Non-pigmented ciliary epithelial cell (primary cell): ENCODE data around the gene METTL2A.
"Not testable (repeated sequence)": the region's sequence is repeated elsewhere in the genome, so short reads cannot be mapped to it uniquely, and the experiment has no call there.

Experiments
- DNase-seq: peaks from one replicate; pipeline ENCODE4 v3.0.0-alpha.2; 2010; ENCODE audit warnings: low read depth

The METTL2A gene

GRCh38 chr17:62473030-62473982, 49.6 kb downstream of the METTL2A start:
- not testable (repeated sequence) for DNase-seq

- not testable (repeated sequence) for DNase-seq
Measured at GRCh38 chr17:62477111-62477510, 53.4 kb downstream of the METTL2A start.

GRCh38 chr17:62477718-62478408, 54.2 kb downstream of the METTL2A start:
- not testable (repeated sequence) for DNase-seq

- DNase-seq: no peak
Measured at GRCh38 chr17:62478424-62478879, 54.8 kb downstream of the METTL2A start, which contains the start of gene TLK2. Gene TLK2, plus strand, starts transcription at chr17:62478825. Its CDS starts 2,301 bp downstream, at chr17:62481126.

GRCh38 chr17:62478880-62479638, 55.4 kb downstream of the METTL2A start:
- not testable (repeated sequence) for DNase-seq

GRCh38 chr17:62479639-62480258, 56.1 kb downstream of the METTL2A start:
- DNase-seq: not testable (repeated sequence)

GRCh38 chr17:62482553-62482952, 58.9 kb downstream of the METTL2A start:
- DNase-seq: not testable (repeated sequence)

- not testable (repeated sequence) for DNase-seq
Measured at GRCh38 chr17:62490990-62491389, 67.3 kb downstream of the METTL2A start.

- not testable (repeated sequence) for DNase-seq
Measured at GRCh38 chr17:62493049-62493655, 69.5 kb downstream of the METTL2A start.

GRCh38 chr17:62494073-62494472, 70.4 kb downstream of the METTL2A start:
- not testable (repeated sequence) for DNase-seq

GRCh38 chr17:62496344-62496743, 72.6 kb downstream of the METTL2A start:
- DNase-seq: not testable (repeated sequence)

GRCh38 chr17:62498796-62499195, 75.1 kb downstream of the METTL2A start:
- not testable (repeated sequence) for DNase-seq
